VCaP (cell line): ENCODE results near the gene DIS3L2.

Experiments used
- H3K27ac ChIP-seq: fragments of 450-650 bp; 2 replicates; pipeline ENCODE4 v1.5.1; 2017
- TF ChIP-seq, protein P1 (sequence below): fragments of 450-650 bp; conservative IDR thresholded peaks from 2 replicates; pipeline ENCODE4 v1.5.1; 2017; ENCODE audit warnings: mild to moderate bottlenecking, moderate library complexity

DIS3L2 gene

DNA sequence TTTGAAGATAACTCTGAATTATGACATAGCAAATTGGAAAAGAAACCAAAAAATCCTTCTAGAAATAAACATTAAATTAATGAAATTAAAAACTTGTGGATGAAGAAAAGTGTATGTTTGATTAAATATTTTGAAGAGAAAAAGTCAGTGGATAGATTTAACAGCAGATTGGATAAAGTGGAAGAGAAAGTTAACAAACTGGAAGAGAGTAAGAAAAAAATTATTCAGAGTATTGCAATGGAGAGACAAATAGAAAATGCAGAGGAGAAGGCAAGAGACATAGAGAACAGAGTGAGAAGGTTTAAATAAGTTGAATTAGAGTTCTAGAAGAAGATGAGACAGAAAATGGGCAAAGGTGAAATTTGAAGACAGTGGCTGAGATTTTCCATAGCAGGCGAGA is 162.8 kb downstream of the DIS3L2 start:
- no peak overlapping the region for H3K27ac ChIP-seq
- TF ChIP-seq, protein P1, sequence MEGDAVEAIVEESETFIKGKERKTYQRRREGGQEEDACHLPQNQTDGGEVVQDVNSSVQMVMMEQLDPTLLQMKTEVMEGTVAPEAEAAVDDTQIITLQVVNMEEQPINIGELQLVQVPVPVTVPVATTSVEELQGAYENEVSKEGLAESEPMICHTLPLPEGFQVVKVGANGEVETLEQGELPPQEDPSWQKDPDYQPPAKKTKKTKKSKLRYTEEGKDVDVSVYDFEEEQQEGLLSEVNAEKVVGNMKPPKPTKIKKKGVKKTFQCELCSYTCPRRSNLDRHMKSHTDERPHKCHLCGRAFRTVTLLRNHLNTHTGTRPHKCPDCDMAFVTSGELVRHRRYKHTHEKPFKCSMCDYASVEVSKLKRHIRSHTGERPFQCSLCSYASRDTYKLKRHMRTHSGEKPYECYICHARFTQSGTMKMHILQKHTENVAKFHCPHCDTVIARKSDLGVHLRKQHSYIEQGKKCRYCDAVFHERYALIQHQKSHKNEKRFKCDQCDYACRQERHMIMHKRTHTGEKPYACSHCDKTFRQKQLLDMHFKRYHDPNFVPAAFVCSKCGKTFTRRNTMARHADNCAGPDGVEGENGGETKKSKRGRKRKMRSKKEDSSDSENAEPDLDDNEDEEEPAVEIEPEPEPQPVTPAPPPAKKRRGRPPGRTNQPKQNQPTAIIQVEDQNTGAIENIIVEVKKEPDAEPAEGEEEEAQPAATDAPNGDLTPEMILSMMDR: no peak

DNA sequence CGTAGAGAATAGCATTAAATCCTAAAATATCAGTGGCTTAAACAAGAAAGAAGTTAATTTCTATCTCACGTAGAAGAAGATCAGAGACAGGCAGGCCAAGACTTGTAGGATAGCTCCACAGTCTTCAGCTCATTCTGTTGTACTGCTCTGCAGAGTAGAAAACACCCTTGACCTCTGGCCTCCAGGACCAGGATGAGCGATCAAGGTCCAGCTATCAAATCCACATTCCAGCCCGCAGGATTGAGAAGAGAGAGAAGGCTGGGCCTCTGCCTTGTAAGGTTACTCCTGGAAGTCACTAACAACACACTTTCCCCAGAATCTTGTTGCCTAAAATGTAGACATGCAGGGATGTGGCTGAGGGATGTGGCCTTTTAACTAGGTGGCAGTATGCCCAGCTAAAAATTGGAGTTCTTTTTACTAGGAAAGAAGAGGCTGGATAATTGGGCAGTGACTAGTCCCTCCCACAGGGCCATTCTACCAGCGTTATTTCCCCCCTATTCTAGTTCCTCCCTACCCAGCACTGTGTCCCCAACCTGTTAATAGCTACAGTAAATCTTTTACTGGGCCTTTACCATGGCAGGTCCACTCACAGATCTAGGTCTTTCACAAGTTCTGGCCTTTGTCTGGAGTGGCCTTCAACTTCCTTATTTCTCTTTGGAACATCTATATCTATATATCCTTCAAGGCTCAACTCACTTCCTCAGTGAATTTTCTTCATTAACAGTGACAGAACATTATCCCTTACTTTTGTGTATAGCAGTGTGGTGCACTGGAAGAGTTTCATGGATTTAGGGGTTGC is 165.0 kb downstream of the DIS3L2 start:
- TF ChIP-seq, protein P1: no peak
- H3K27ac ChIP-seq: no peak overlapping the region

DNA sequence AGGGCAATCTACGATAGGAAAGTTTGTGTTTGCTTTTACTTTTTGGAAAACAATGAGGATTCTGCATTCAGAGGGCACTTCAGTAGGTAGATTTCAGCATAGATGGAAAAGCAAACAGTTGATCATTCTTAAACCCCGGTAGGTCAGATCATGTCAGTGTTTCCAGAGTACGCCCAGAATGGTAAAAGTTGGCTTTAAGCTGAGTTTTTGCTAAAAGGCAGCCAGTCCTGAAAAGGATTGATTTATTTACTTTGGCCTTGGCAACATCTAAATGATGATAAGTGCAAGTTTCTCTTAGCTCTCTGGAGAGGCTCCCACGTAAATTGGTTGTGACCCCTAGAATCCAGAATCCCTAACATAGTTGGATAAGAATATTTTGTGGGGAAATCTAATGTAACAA is 168.0 kb downstream of the DIS3L2 start:
- H3K27ac ChIP-seq: no peak overlapping the region
- TF ChIP-seq, protein P1: no peak

DNA sequence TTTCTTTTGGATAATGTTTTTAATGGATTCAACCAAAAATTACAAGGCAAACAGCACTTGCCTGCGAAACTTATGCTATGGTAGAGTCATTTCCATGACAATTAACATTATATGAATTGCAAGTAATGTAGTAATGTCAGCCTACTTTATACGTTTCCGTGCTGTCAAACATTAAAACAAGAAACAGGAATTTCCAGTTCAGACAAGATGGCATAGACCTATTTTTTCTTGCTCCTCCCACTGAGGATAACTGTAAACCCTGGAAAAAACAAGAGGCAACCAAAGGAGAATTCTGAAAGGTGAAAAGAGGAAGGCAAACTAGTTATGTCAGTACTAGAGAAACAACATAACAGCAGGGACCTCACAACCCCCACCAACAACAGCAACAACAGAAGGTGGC is 170.7 kb downstream of the DIS3L2 start:
- H3K27ac ChIP-seq: peak overlapping the region; percentile 36

DNA sequence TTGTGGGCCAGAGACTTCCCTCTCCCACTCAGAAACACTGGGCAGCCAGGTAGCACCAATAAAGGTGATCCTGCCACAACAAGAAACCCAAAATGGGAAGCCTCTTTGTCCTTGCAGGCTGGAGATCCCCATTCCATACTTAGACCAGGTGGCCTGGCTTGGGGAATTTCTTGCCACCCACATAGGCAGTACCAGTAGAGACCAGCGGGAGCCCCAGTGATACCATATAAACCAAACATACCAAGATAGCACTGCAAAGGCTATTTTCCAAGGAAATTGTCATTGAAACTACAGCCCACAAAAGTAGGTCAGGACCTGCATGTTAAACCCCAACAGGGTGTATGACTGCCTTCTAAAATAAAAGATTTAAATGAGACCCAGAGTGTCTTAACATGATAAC is 171.6 kb downstream of the DIS3L2 start:
- no peak overlapping the region for H3K27ac ChIP-seq
- TF ChIP-seq, protein P1: no peak

More for the DNA sequence above, 170.7 kb downstream of the DIS3L2 start:
- TF ChIP-seq, protein P1: no peak

DNA sequence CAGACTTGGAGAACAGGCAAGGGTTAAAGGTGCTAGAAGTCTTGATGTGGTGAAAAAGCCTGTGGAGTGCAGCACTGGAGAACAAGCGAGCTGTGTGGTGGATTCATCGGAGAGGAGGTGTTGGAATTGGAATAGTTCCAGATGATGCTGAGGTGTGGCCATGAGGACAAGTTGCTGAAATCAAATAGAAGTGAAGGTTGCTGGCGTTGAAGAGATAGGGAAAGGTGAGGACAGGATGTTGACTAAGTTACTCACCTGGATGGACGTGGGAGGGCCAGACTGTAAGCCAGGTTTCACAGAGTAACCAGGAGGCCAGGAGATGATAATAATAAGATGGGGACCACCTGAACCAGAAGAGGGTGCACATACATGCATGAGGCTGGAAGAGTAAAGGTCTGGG is 173.4 kb downstream of the DIS3L2 start:
- TF ChIP-seq, protein P1: no peak
- no peak overlapping the region for H3K27ac ChIP-seq

DNA sequence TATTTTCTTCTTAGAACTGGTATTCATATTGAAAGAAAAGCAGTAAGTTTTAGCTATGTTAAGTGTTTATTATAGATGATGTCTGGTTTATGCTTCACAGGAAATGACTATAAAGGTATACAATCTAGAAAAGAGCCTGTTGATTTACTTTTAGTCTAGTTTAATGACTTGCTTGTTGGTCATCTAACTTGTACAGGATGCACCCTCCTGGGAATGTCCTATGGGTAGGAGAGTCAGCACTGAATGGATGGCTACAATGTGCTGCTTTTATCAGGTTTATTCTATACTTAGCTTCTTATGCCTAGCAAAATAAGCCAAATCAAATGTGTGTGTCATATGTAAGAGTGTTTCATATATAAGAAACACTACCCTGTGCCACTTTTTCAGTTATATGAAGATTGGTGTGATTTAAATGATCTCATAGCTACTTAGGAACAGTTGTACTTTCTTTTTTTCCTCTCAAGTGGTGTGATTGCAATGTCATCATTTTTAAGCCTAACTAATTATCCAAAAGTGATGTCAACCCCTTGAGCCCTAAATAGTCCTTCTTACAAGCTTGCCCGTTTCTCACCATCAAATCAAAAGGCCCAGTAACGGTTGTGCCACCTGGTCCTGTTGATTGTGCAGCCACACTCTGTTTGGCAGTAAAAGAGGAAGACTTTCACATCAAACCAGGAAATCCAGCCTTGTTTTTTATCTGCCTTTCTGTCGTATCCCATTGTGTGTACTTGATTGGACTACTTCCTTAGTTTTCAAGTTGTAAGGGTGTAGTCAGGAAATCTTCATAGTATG is 176.0 kb downstream of the DIS3L2 start:
- no peak overlapping the region for H3K27ac ChIP-seq
- TF ChIP-seq, protein P1: no peak
